Stomach (tissue), 4 donors: ENCODE results near the gene GLG1.
"Not testable (repeated sequence)": the region's sequence is repeated elsewhere in the genome, so short reads cannot be mapped to it uniquely, and the experiment has no call there.

Experiments used
- CTCF ChIP-seq, 7 experiments: fragments of 450-650 bp in 4 of 7; fragments of 200-600 bp in 3 of 7; sonication (generic) in 3 of 7; IDR thresholded peaks; one replicate each; pipeline ENCODE4 v1.5.1; 2016 to 2019; ENCODE audit warnings: antibody characterized with exemption in 7 of 7, control low read depth in 2 of 7, mild to moderate bottlenecking in 1 of 7
- EP300 ChIP-seq: sonication (generic); formaldehyde crosslinking; IDR thresholded peaks from one replicate; pipeline ENCODE4 v1.6.1; 2017; ENCODE audit warnings: antibody characterized with exemption
- POLR2A ChIP-seq, 4 donors: fragments of 450-650 bp; IDR thresholded peaks; one replicate each; pipeline ENCODE4 v1.6.1; 2016; ENCODE audit warnings: antibody characterized with exemption in 4 of 4, control low read depth in 2 of 4, mild to moderate bottlenecking in 1 of 4, moderate library complexity in 1 of 4

- not testable (repeated sequence) for TF ChIP-seq EP300; CTCF (IDR thresholded peaks at IDR 0.05); POLR2A (IDR thresholded peaks at IDR 0.05)
Measured at GRCh38 chr16:74409185-74409981, 197.5 kb downstream of the GLG1 start.
